ENCODE measurements around the gene GSN. TPM values are rescaled to one million over a fixed set of nuclear protein-coding genes. Genes with fewer than 3 reads are reported as not detected.

The GSN gene
- polyA plus RNA-seq, 2 of the 4 experiments (the other 2 are of a cell fraction), result 33.7 to 77.2 TPM

- Histone ChIP-seq H3K4me3 (peak overlapping the region; percentile 74), H3K4me1 (peaks cover 87% of the 10 kb centered on the region), H3K27ac (peak overlapping the region; percentile 87 to 92), H3K9me3 (no peaks in the 10 kb centered on the region), H3K4me2 (peak overlapping the region; percentile 93)
- ChIA-PET CTCF (interaction anchor here (0.6 kb wide), 1 partner anchor 66 kb away, joined by 3 read pairs; no protein-coding TSS in a partner anchor), POLR2A (no interaction called here)
- DNase-seq (ENCODE audit: low read depth in 1 of 2, low spot score in 1 of 2) (no peak), FAIRE-seq (no peak), ATAC-seq (no peak)
- 18% methylated on average over 4 of the region's 4 CpGs for WGBS (ENCODE audit: missing lambda C conversion rate)
- no peak for TF ChIP-seq GATA3 (IDR thresholded peaks at IDR 0.05; ENCODE audit: borderline replicate concordance)
- 0 out of 2 replicates have a peak, but pooled peaks have one; percentile 40 for TF ChIP-seq FOSB (CRISPR knock-in tag; IDR thresholded peaks at IDR 0.05)
These were observed 99.6 kb downstream of the GSN start for GRCh38 chr9:121367306-121368137.

- Histone ChIP-seq H3K4me3 (peak overlapping the region; percentile 74), H3K4me1 (peaks cover 86% of the 10 kb centered on the region), H3K27ac (peak overlapping the region; percentile 87 to 92), H3K9me3 (no peaks in the 10 kb centered on the region), H3K4me2 (peak overlapping the region; percentile 93)
- no peak for TF ChIP-seq POLR2AphosphoS2 (conservative IDR thresholded peaks at IDR 0.05; ENCODE audit: low read length)
- TF ChIP-seq MAFK (IDR thresholded peaks at IDR 0.05; ENCODE audit: partially characterized antibody), result peak; percentile 41
- ATAC-seq (no peak), FAIRE-seq (no peak), DNase-seq (ENCODE audit: low read depth in 1 of 2, low spot score in 1 of 2) (peak in 1 of 2 experiments; percentile 27)
- ChIA-PET POLR2A (no interaction called here), CTCF (interaction anchor here (1.8 kb wide), 1 partner anchor 90 kb away, joined by 6 read pairs; no protein-coding TSS in a partner anchor)
- 0% methylated on average over 1 of the region's 1 CpG for WGBS (ENCODE audit: missing lambda C conversion rate)
These were observed 100.2 kb downstream of the GSN start for GRCh38 chr9:121368138-121368522.

DNA sequence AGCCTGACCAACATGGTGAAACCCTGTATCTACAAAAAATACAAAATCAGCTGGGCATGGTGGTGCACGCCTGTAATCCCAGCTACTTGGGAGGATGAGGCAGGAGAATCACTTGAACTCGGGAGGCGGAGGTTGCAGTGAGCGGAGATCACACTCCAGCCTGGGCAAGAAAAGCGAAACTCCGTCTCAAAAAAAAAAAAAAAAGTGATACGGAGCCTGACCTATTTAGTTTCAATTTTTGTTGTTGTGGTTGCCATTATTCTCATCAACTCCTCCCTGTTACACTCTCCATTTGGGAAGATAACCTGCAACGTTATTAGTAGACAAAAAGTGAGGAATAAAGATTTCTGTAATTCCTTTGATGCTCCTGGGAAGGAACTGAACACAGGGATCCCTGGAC, 100.8 kb downstream of the GSN start:
- ATAC-seq, result no peak
- no peak for FAIRE-seq
- CTCF ChIA-PET, result interaction anchor here (0.6 to 1.8 kb wide), 4 partner anchors 48 to 506 kb away, joined by 3 to 23 read pairs (median 5); no protein-coding TSS in a partner anchor
- peak overlapping the region; percentile 93 for H3K4me2 ChIP-seq
- POLR2A ChIA-PET, result interaction anchor here (0.7 to 1.1 kb wide), 2 partner anchors 18 to 100 kb away, joined by 3 to 6 read pairs; no protein-coding TSS in a partner anchor
- H3K9me3 ChIP-seq, result no peaks in the 10 kb centered on the region
- peaks cover 86% of the 10 kb centered on the region for H3K4me1 ChIP-seq
- WGBS (ENCODE audit: missing lambda C conversion rate), result 72% methylated on average over 8 of the region's 8 CpGs
- peak overlapping the region; percentile 74 for H3K4me3 ChIP-seq
- DNase-seq (ENCODE audit: low read depth in 1 of 2, low spot score in 1 of 2), result no peak
- peak overlapping the region; percentile 87 to 92 for H3K27ac ChIP-seq
- TF ChIP-seq HEYL (CRISPR knock-in tag; IDR thresholded peaks at IDR 0.05) (no peak), BHLHE40 (IDR thresholded peaks at IDR 0.05; ENCODE audit: low read depth, low read length) (no peak), ESRRA (IDR thresholded peaks at IDR 0.05; ENCODE audit: borderline replicate concordance, low read length) (no peak), CEBPB (IDR thresholded peaks at IDR 0.05) (no peak), EHMT2 (IDR thresholded peaks at IDR 0.05; ENCODE audit: low read depth) (no peak), MAFK (IDR thresholded peaks at IDR 0.05; ENCODE audit: partially characterized antibody) (no peak), FOXS1 (CRISPR knock-in tag; IDR thresholded peaks at IDR 0.05) (no peak)

DNA sequence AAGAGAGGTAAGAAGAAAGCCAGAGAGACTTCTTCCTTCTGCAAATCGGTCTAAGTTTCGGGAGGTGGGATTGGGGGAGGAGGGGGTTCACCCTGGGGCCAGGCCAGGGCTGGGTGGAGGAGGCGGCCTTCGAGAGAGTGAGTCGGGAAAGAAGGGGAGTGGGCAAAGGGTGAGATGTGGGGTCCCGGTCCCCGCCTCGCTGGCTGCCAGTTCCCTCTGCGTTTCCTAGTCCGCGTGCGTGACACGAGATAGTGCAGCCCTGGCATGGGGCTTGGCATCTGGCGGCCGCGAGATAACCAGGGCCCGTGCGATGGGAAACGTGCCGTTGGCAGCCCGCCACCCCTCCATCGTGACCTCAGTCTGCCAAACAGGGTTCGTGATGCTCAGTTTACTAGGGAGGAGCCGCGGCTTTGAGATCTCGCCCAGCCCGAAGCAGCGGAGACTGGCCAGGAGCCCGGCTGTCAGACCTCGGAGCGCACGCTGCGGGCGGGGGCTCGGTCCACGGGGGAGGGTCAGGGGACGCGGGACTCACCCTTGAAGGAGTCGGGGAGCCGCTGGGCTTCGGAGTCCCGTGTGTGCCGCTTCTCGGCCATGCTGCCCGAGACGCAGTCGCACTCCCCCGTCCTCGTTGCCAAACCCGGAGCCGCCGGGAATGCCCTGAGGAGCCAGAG, 101.8 kb downstream of the GSN start, which contains the start of gene STOM:
Gene STOM, minus strand, starts transcription at position 656 of the 671 bp plus-strand sequence. Its CDS starts 63 bp downstream, at position 593.
- peak within 1 kb of the TSS; percentile 74 for H3K4me3 ChIP-seq
- peak; percentile 60 to 77 for ATAC-seq
- 4% methylated on average over 27 of the region's 52 CpGs for WGBS (ENCODE audit: missing lambda C conversion rate)
- no peaks in the 10 kb centered on the region for H3K9me3 ChIP-seq
- POLR2A ChIA-PET, result interaction anchor here (0.7 to 1.1 kb wide), 2 partner anchors 19 to 101 kb away, joined by 3 to 6 read pairs; no protein-coding TSS in a partner anchor
- DNase-seq (ENCODE audit: low read depth in 1 of 2, low spot score in 1 of 2), result peak in 1 of 2 experiments; percentile 47
- H3K4me1 ChIP-seq, result peaks cover 85% of the 10 kb centered on the region
- peak within 1 kb of the TSS; percentile 92 to 94 for H3K27ac ChIP-seq
- H3K4me2 ChIP-seq, result peak within 1 kb of the TSS; percentile 93
- CTCF ChIA-PET, result interaction anchor here (1.4 to 1.8 kb wide), 3 partner anchors 49 to 156 kb away, joined by 4 to 23 read pairs (median 6); no protein-coding TSS in a partner anchor
- no peak for FAIRE-seq
- TF ChIP-seq FOSB (CRISPR knock-in tag; IDR thresholded peaks at IDR 0.05), result no peak
- no peak for TF ChIP-seq KDM1A (IDR thresholded peaks at IDR 0.05; ENCODE audit: low read depth)
- TF ChIP-seq MAZ (IDR thresholded peaks at IDR 0.05; ENCODE audit: borderline replicate concordance, low read depth, low read length), result no peak
- peak; percentile 64 for TF ChIP-seq MYC (IDR thresholded peaks at IDR 0.05; ENCODE audit: borderline replicate concordance, low read length)
- TF ChIP-seq BHLHE40 (IDR thresholded peaks at IDR 0.05; ENCODE audit: low read depth, low read length), result peak; percentile 94
- no peak for TF ChIP-seq SREBF2 (IDR thresholded peaks at IDR 0.05)
- no peak for TF ChIP-seq PBX3 (IDR thresholded peaks at IDR 0.05)
- no peak for TF ChIP-seq CBX8 (IDR thresholded peaks at IDR 0.05)
- TF ChIP-seq ZFP36 (IDR thresholded peaks at IDR 0.05; ENCODE audit: borderline replicate concordance, partially characterized antibody), result no peak
- TF ChIP-seq, protein P1, sequence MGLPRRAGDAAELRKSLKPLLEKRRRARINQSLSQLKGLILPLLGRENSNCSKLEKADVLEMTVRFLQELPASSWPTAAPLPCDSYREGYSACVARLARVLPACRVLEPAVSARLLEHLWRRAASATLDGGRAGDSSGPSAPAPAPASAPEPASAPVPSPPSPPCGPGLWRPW (IDR thresholded peaks at IDR 0.05), result no peak
- no peak for TF ChIP-seq EP300 (IDR thresholded peaks at IDR 0.05)
- TF ChIP-seq ZSCAN20 (CRISPR knock-in tag; IDR thresholded peaks at IDR 0.05), result no peak
- no peak for TF ChIP-seq EHMT2 (IDR thresholded peaks at IDR 0.05; ENCODE audit: low read depth)
- TF ChIP-seq RNF2 (IDR thresholded peaks at IDR 0.05; ENCODE audit: borderline replicate concordance, low read depth), result no peak
- no peak for TF ChIP-seq HMGXB4 (CRISPR knock-in tag; IDR thresholded peaks at IDR 0.05; ENCODE audit: borderline replicate concordance)
- TF ChIP-seq JUNB (IDR thresholded peaks at IDR 0.05), result no peak

All from A549 (cell line).